Mammary epithelial cell (primary cell): ENCODE results near the gene RPL36.

ENCODE experiments used
- CTCF ChIP-seq, 2 donors: IDR thresholded peaks in 1 of 2; conservative IDR thresholded peaks in 1 of 2; 2 replicates each; pipeline ENCODE4 v1.5.1; 2011 to 2012; ENCODE audit warnings: inconsistent platforms in 2 of 2, low read length in 2 of 2, mild to moderate bottlenecking in 2 of 2, control low read depth in 1 of 2, low read depth in 1 of 2; ENCODE audit not compliant: insufficient read depth in 1 of 2; ENCODE audit errors: extremely low read depth in 1 of 2
- EZH2 ChIP-seq: IDR thresholded peaks from 2 replicates; pipeline ENCODE4 v1.6.1; 2012; ENCODE audit warnings: low read length, inconsistent platforms, borderline replicate concordance

- TF ChIP-seq EZH2 (no peak), CTCF (conservative IDR thresholded peaks at IDR 0.05 in 1 of 2, IDR thresholded peaks at IDR 0.05 in 1 of 2; ENCODE audit: extremely low read depth in 1 of 2, insufficient read depth in 1 of 2, low read depth in 1 of 2, low read length in 2 of 2) (no peak)
Measured at GRCh38 chr19:5673752-5674151, 16.3 kb upstream of the RPL36 start.
